ENCODE results near the gene PNPLA7. TPM values are rescaled to one million over a fixed set of nuclear protein-coding genes. Genes with fewer than 3 reads are reported as not detected.
"Not testable (repeated sequence)": the region's sequence is repeated elsewhere in the genome, so short reads cannot be mapped to it uniquely, and the experiment has no call there.

The PNPLA7 gene
- total and polyA plus RNA-seq, 2 of the 13 experiments (the other 11 are each of a cell fraction or from before 2014, with no cell fraction given), result 0.42 to 1.5 TPM

GRCh38 chr9:137511126-137511525 is 39.1 kb downstream of the PNPLA7 start:
- in situ Hi-C loops (cut with HindIII; ENCODE audit: extremely low pct_ligation_motif_present, low pct_unique_long_range_greater_than_20kb); BruUV-seq (replicated peaks); DNase-seq (ENCODE audit: low spot score): not testable (repeated sequence)

GRCh38 chr9:137509198-137509597 is 41.0 kb downstream of the PNPLA7 start:
- no peak for FAIRE-seq
- no TSS peak for BruUV-seq (replicated peaks)
- H3K4me3 ChIP-seq (replicated peaks in 1 of 3; ENCODE audit: insufficient read depth in 1 of 3, low read depth in 2 of 3, low read length in 3 of 3), result no peak overlapping the region
- ChIA-PET CTCF (ENCODE audit: low intra/inter-chr PET ratio, low total read pairs) (no interaction called here), POLR2A (interaction anchor here (1.3 kb wide), 1 partner anchor 50 kb away, joined by 3 read pairs; the partner anchor contains the start of gene NSMF)
- in situ Hi-C loops (cut with HindIII; ENCODE audit: extremely low pct_ligation_motif_present, low pct_unique_long_range_greater_than_20kb), result no loop called here
- intact Hi-C loops (cut with micrococcal nuclease; ENCODE audit: unreplicated experiment), result no loop called here
- H3K4me1 ChIP-seq (ENCODE audit: insufficient read depth, low read length), result peaks cover 12% of the 10 kb centered on the region
- H3K9ac ChIP-seq (ENCODE audit: insufficient read depth, low read depth, low read length), result no peak overlapping the region
- H3K27me3 ChIP-seq (ENCODE audit: control insufficient read depth in 1 of 2, insufficient read depth in 2 of 2, low read length in 2 of 2), result peaks cover 0 to 3% of the 10 kb centered on the region in 2 experiments; a peak in 2 of 5 replicates
- no peak overlapping the region for H3K4me2 ChIP-seq (ENCODE audit: low read depth, low read length)
- peaks cover 3% of the 10 kb centered on the region; the same call in 1 of the 2 replicates for H3K9me3 ChIP-seq (ENCODE audit: low read length)
- H4K20me1 ChIP-seq (ENCODE audit: insufficient read depth, low read length), result no peaks in the 10 kb centered on the region
- no peak overlapping the region for H2AFZ ChIP-seq (ENCODE audit: low read length)
- H3K36me3 ChIP-seq (replicated peaks in 1 of 2; ENCODE audit: control insufficient read depth in 1 of 2, insufficient read depth in 2 of 2, low read length in 2 of 2), result no peaks in the 10 kb centered on the region
- no peak overlapping the region for H3K27ac ChIP-seq (ENCODE audit: extremely low read length, insufficient read depth, low read length)
- 82% methylated on average over 14 of the region's 14 CpGs for WGBS (ENCODE audit: low lambda C conversion rate)
- DNase-seq (ENCODE audit: low spot score), result no peak
- H3K79me2 ChIP-seq (ENCODE audit: insufficient read depth, low read length), result no peaks in the 10 kb centered on the region
- no peak for ATAC-seq
- TF ChIP-seq AGO1 (IDR thresholded peaks at IDR 0.05; ENCODE audit: low read depth, low read length, poor library complexity, severe bottlenecking), result no peak
- no peak for TF ChIP-seq HDAC2 (CRISPR knock-in tag; IDR thresholded peaks at IDR 0.05)
- no peak for TF ChIP-seq RBAK (CRISPR knock-in tag; IDR thresholded peaks at IDR 0.05)
- no peak for TF ChIP-seq ZMAT3 (CRISPR knock-in tag; conservative IDR thresholded peaks at IDR 0.05)
- TF ChIP-seq XRCC5 (optimal IDR thresholded peaks at IDR 0.05; ENCODE audit: low read length), result no peak
- no peak for TF ChIP-seq FOXA1 (IDR thresholded peaks at IDR 0.05)
- no peak for TF ChIP-seq FOXA1 (CRISPR knock-in tag; IDR thresholded peaks at IDR 0.05)
- no peak for TF ChIP-seq PRDM10 (CRISPR knock-in tag; IDR thresholded peaks at IDR 0.05; ENCODE audit: low read depth)
- no peak for TF ChIP-seq TSC22D2 (CRISPR knock-in tag; IDR thresholded peaks at IDR 0.05; ENCODE audit: borderline replicate concordance)
- TF ChIP-seq ZNF232 (CRISPR knock-in tag; IDR thresholded peaks at IDR 0.05; ENCODE audit: borderline replicate concordance), result no peak
- TF ChIP-seq ZSCAN9 (CRISPR knock-in tag; IDR thresholded peaks at IDR 0.05; ENCODE audit: borderline replicate concordance), result no peak

More at GRCh38 chr9:137511126-137511525, 39.1 kb downstream of the PNPLA7 start:
- H4K20me1 ChIP-seq (ENCODE audit: insufficient read depth, low read length); POLR2A ChIA-PET; ATAC-seq; H2AFZ ChIP-seq (ENCODE audit: low read length); H3K4me3 ChIP-seq (replicated peaks in 1 of 3; ENCODE audit: insufficient read depth in 1 of 3, low read depth in 2 of 3, low read length in 3 of 3); H3K9me3 ChIP-seq (ENCODE audit: low read length); FAIRE-seq; H3K9ac ChIP-seq (ENCODE audit: insufficient read depth, low read depth, low read length); intact Hi-C loops (cut with micrococcal nuclease; ENCODE audit: unreplicated experiment); H3K27me3 ChIP-seq (ENCODE audit: control insufficient read depth in 1 of 2, insufficient read depth in 2 of 2, low read length in 2 of 2); H3K79me2 ChIP-seq (ENCODE audit: insufficient read depth, low read length); H3K4me2 ChIP-seq (ENCODE audit: low read depth, low read length); CTCF ChIA-PET (ENCODE audit: low intra/inter-chr PET ratio, low total read pairs); H3K36me3 ChIP-seq (replicated peaks in 1 of 2; ENCODE audit: control insufficient read depth in 1 of 2, insufficient read depth in 2 of 2, low read length in 2 of 2): not testable (repeated sequence)
- peak; percentile 95 for TF ChIP-seq ZBTB33 (CRISPR knock-in tag; IDR thresholded peaks at IDR 0.05)
- WGBS (ENCODE audit: low lambda C conversion rate), result 82% methylated on average over 4 of the region's 22 CpGs
- peak overlapping the region; percentile 24 for H3K27ac ChIP-seq (ENCODE audit: extremely low read length, insufficient read depth, low read length)
- peaks cover 11% of the 10 kb centered on the region for H3K4me1 ChIP-seq (ENCODE audit: insufficient read depth, low read length)

Data from HepG2 (cell line).